Measurements from ENCODE around the gene TMEM167B. TPM values are rescaled to one million over a fixed set of nuclear protein-coding genes. Genes with fewer than 3 reads are reported as not detected.
"Not testable (repeated sequence)": the region's sequence is repeated elsewhere in the genome, so short reads cannot be mapped to it uniquely, and the experiment has no call there.

TMEM167B gene
- polyA plus RNA-seq (ENCODE audit: insufficient read length in 12 of 12) = 10 to 100 TPM in 11 of 12 donors, not detected in 1; 36.6 to 49.2 (median 42.4) TPM
- long read RNA-seq, donor 1, transcript TMEM167B-201 (3 exons, 3,730 nt) = major isoform, 17 of 29 reads
- long read RNA-seq, donor 1, partial matches to known transcripts = 11 of 29 reads
- long read RNA-seq, donor 1, other reads (novel, unspliced or antisense) = 0 of 29 reads
- long read RNA-seq, donor 2, transcript TMEM167B-201 (3 exons, 3,730 nt) = major isoform, 26 of 28 reads
- long read RNA-seq, donor 2, partial matches to known transcripts = 0 of 28 reads
- long read RNA-seq, donor 2, other reads (novel, unspliced or antisense) = 0 of 28 reads
- long read RNA-seq, donor 3, transcript TMEM167B-201 (3 exons, 3,730 nt) = major isoform, 8 of 10 reads
- long read RNA-seq, donor 3, partial matches to known transcripts = 0 of 10 reads
- long read RNA-seq, donor 3, other reads (novel, unspliced or antisense) = 0 of 10 reads
- long read RNA-seq, donor 4, transcript TMEM167B-201 (3 exons, 3,730 nt) = major isoform, 5 of 5 reads
- long read RNA-seq, donor 4, partial matches to known transcripts = 0 of 5 reads
- long read RNA-seq, donor 4, other reads (novel, unspliced or antisense) = 0 of 5 reads
- long read RNA-seq, donor 5, transcript TMEM167B-201 (3 exons, 3,730 nt) = major isoform, 24 of 39 reads
- long read RNA-seq, donor 5, partial matches to known transcripts = 13 of 39 reads
- long read RNA-seq, donor 5, other reads (novel, unspliced or antisense) = 0 of 39 reads
- long read RNA-seq, donor 6, transcript TMEM167B-201 (3 exons, 3,730 nt) = major isoform, 8 of 10 reads
- long read RNA-seq, donor 6, partial matches to known transcripts = 0 of 10 reads
- long read RNA-seq, donor 6, other reads (novel, unspliced or antisense) = 0 of 10 reads
- long read RNA-seq, donor 7, transcript TMEM167B-201 (3 exons, 3,730 nt) = major isoform, 8 of 8 reads
- long read RNA-seq, donor 7, partial matches to known transcripts = 0 of 8 reads
- long read RNA-seq, donor 7, other reads (novel, unspliced or antisense) = 0 of 8 reads
- long read RNA-seq, donor 8, transcript TMEM167B-201 (3 exons, 3,730 nt) = major isoform, 20 of 20 reads
- long read RNA-seq, donor 8, partial matches to known transcripts = 0 of 20 reads
- long read RNA-seq, donor 8, other reads (novel, unspliced or antisense) = 0 of 20 reads
- long read RNA-seq, donor 9, transcript TMEM167B-201 (3 exons, 3,730 nt) = major isoform, 9 of 10 reads
- long read RNA-seq, donor 9, partial matches to known transcripts = 0 of 10 reads
- long read RNA-seq, donor 9, other reads (novel, unspliced or antisense) = 0 of 10 reads
- long read RNA-seq, donor 10, transcript TMEM167B-201 (3 exons, 3,730 nt) = major isoform, 25 of 43 reads
- long read RNA-seq, donor 10, partial matches to known transcripts = 17 of 43 reads
- long read RNA-seq, donor 10, other reads (novel, unspliced or antisense) = 0 of 43 reads
- long read RNA-seq, donor 11, transcript TMEM167B-201 (3 exons, 3,730 nt) = major isoform, 14 of 17 reads
- long read RNA-seq, donor 11, partial matches to known transcripts = 0 of 17 reads
- long read RNA-seq, donor 11, other reads (novel, unspliced or antisense) = 0 of 17 reads

DNA sequence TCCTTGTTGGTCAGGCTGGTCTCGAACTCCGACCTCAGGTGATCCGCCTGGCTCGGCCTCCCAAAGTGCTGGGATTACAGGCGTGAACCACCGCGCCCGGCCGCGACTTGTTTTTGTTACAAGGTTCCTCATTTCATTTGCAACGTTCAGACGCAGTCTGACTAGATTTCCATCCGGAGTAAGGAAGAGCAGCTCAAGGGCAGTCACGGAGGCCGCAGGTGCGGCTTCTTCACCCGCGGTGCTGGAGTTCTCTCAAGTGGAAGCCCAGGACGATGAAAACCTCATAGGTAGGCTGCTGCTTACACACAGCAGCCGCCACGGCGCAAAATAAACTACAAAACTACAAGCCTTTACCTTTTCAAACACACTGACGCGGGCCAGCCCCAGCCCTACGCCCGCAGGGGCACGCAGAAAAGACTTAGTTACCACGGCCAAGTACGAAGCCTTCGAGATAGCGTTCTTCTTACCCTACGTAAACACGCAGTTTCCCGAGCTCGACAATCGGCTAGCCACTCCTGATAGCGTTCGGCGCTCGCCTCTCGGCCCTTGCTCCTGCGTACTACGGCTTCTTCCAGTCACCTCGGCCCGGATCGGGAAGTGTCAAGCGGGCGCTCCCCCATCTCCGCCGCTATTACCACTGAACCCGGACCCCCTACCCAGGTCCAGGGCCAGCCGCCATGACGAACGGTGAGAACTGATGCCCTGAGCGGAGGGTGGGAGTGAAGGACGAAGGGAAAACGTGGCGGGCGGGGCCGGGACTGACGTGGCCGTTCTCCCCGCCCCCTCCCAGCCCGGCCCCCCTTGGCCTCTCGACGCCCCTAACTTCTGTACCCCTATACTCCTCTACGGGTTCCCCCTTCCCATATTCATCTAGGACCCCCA is at the start of gene TMEM167B:
TMEM167B (plus strand) TSS at position 569 of the 882 bp plus-strand sequence; CDS start at position 678, 109 bp downstream.
- DNase-seq = peak; percentile 94

DNA sequence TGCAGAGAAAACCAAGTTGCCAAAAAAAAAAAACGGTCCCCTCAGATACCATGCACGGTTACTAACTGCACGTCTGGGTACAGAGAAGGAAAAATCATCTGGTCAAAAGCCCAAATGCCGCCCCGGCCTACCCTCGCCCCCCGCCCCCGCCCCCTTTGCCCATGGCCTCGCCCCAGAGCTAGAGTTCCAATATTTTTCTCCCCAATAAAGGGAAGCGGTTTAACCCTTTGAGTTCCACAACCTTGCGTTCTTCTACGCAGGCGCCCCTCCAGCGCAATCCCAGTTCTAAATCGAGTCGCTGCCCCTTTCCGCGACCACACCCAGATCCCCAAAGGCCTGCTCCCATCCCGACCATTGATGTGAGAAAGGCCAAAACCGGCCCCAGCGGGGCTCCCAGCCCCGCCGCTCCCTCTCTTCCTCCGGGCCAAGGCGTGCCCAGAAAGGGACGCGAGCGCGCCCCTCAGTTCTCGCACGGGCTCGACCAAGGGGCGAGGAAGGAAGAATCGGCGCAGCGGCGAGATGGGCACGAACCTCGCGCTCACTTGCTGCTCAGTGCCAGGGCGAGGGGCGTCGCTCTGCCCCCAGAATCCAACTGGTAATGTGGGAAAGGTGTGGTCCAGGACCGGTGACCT is 49.5 kb upstream of the TMEM167B start:
- DNase-seq = peak; percentile 16

DNA sequence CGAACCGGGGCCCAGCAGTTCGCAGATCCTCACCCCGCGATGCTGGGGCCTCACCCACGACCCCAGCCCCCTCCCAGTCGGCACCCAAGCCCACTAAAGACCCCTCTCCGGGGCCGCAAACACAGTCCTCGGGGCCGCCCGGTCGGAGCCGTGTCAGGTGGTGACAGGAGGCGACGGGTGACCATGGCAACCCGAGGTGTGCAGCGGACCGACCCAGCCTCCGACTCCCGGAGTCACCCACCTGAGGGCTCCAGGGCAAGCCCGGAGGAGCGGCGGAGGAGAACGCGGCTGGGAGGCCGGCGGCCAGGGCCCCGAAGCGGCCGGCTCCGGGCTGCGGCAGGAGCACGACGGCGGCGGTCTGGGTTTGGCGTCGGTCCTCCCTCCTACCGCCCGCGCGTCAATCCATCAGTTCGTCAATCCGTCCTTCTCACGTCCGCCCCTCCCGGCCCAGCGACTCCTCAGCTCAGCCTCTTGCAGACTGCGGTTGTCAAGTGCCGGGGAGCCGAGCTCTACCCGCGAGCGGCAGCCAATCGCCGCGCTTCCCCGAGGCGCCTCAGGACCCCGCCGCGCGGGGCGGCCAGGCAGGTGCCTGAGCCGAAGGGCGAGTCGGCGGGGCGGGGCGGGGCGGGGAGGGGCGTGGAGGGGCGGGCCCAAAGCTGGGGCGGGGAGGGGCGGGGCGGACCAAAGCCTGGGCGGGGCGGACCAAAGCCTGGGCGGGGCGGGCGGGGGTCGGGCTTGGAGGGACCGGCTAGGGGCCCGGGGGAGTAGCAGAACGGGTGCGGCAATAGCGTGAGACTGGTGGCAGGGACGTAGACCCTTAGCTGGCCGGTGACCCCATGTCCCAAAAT is 48.7 kb upstream of the TMEM167B start, which contains the start of gene WDR47:
WDR47 (minus strand) TSS at position 482 of the 848 bp plus-strand sequence. CDS start 18,590 bp downstream, outside the sequence.
- DNase-seq = peak; percentile 88

DNA sequence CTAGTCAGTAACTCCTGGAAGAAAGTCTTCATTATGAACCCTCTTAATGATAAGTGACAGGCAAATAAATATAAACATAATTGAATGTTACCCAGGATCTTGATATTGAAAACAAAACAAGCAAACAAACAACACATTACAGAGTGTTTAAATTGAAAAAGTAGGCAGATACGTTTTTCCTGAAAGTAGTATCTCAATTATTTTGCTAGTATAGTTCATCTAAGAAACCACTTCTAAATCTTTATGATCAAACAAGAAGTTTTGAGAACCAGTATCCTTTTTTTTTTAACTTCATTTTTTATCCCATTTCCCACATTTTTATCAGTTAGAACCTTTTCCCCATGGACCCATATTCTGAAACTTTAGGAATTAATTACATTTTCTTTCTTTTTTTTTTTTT is 45.0 kb upstream of the TMEM167B start:
- no peak for DNase-seq

DNA sequence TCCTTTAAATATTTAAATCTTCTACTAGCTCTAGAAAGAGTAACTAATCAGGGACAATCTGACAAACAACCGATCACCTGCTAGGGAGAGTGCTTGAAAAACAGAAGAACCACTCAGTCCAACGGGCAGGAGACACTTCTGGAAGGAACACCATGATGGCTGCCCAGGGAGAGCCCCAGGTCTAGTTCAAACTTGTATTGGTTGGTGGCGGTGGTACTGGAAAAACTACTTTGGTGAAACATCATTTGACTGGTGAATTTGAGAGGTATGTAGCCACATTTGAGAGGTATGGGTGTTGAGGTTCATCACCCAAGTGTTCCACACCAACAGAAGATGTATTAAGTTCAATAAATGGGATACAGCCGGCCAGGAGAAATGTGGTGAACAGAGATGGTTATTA is 43.9 kb upstream of the TMEM167B start:
- DNase-seq = no peak

DNA sequence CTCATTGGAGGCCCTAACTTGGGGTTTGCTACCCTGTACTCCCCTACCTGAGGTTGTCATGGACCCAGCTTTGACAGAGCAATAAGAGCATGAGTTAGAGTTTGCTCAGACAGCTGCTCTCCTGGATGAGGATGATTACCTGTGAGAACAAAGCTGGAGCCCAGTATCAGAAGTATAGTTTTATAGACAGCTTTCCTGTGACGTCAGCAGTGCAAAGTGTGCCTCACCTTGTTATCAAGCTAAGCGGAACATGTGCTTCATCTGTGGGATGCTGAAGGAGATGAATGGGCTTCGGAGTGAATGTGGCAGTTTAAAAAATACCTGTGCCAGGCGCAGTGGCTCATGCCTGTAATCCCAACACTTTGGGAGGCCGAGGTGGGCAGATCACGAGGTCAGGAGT is 43.2 kb upstream of the TMEM167B start:
- DNase-seq = no peak

DNA sequence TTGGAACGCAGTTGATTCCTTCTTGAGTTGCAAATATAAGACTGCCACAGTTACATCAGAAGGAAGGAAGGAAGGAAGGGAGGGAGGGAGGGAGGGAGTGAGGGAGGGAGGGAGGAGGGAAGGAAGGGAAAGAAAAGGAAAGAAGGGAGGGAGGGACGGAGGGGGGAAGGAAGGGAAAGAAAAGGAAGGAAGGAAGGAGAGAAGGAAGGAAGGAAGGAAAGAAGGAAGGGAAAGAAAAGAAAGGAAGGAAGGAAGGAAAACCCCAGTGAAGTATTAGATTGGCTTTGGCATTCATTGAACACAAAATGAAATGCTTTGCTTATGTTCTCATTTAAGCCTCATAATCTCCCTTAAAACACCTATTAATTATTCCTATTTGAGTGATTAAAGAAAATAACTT is 42.2 kb upstream of the TMEM167B start:
- DNase-seq = no peak

DNA sequence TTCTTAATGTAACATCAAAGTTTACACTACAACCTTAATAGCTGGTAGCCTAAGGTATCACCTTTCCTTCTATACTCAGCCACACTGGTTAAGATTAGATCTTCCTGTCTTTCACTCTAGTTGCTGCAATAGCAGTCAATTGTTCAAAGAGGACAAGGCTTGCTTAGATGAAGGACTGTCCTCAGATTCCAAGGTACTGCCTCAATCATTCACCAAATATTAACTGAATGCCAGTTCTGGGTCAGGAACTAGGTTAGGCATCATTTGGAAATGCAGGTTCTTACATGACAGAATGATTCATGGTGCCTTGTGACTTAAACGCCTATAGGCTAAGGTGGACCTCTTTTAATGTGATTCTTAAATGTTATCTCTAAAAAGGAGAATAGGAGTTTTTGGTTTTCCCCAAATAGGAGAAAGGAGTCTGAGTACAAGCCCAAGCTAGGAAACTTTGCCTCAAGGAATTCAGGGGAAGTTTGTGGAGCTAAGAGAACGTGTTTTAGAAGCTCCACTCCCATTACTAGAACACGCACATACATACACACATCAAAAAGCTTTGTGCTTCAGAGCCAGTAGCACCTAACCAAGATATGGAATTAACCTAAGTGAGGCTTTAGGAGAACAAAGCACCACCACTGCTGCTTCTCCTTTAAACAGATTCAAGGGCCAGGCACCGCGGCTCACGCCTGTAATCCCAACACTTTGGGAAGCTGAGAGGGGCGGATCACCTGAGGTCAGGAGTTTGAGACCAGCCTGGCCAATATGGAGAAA is 40.2 kb upstream of the TMEM167B start:
- no peak for DNase-seq

DNA sequence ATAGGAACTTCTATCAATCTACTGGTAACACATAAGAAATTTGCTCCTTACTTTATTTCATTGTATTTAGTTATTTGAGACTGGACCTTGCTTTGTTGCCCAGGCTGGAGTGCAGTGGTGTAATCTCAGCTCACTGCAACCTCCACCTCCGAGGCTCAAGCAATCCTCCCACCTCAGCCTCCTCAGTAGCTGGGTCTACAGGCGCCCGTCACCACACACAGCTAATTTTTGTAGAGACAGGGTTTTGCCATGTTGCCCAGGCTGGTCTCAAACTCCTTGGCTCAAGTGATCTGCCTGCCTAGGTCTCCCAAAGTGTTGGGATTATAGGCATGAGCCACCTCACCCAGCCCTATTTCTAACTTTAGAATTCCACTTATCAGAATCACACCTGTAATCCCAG is 38.4 kb upstream of the TMEM167B start:
- not testable (repeated sequence) for DNase-seq

DNA sequence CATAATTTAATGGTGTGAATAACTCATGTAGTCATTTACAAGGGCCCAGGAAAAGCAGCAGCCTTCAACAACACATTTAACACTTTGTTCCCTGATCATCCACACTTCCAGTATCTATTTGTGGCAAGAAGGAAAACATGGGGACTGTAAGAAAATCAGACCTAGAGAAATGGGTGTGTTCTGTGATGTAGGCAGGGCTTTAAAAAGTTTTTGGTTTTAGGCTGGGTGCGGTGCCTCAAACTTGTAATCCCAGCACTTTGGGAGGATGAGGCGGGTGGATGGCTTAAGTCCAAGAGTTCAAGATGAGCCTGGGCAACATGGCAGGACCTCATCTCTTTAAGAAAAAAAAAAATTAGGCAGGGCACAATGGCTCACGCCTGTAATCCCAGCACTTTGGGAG is 34.5 kb upstream of the TMEM167B start:
- no peak for DNase-seq

DNA sequence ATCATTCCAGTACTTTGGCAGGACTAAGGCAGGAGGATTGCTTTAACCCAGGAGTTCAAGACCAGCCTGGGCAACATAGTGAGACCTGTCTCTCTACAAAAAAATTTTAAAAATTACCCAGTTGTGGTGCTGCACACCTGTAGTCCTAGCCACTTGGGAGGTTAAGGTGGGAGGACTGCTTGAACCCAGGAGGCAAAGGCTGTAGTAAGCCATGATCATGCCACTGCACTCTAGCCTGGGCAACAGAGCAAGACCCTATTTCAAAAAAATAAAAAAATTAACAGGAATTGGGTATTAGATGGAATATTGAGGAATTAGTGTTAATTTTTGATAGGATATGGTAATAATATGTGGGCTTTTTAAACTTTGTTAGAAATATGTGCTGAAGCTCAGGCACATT is 31.5 kb upstream of the TMEM167B start:
- DNase-seq = no peak

DNA sequence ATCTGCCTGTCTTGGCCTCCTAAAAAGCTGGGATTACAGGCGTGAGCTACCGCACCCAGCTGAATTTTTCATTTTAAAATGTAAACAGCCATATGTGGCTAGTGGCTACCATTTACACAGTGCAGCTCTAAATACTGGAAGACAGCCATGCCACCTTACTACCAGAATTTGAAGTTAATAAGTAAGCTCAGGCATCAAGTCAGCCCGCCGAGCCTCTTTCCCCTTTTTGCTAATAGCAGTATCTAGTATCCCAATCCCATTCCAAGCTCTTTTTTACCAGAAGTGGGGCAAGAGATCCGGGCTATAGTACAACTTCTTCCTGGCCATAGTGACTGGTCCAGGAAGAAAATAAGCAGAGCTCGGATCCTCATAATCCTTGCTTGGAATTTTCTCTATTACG is 29.9 kb upstream of the TMEM167B start:
- no peak for DNase-seq

DNA sequence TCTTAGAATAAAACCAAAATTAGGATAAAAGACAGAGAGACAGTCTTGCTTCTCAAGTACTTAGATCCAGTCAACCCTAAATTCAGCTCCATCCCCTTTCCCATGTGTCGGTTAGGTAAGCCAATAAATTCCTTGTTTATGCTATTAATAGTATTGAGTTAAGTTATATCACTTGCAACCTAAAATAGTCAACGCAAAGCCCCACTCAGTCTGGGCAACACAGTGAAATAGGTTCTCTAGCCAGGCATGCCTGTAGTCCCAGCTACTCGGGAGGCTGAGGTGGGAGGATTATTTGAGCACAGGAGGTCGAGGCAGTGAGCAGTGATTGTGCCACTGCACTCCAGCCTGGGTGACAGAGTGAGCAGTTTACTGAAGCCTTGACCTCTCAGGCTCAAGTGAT is 29.4 kb upstream of the TMEM167B start:
- DNase-seq = no peak

DNA sequence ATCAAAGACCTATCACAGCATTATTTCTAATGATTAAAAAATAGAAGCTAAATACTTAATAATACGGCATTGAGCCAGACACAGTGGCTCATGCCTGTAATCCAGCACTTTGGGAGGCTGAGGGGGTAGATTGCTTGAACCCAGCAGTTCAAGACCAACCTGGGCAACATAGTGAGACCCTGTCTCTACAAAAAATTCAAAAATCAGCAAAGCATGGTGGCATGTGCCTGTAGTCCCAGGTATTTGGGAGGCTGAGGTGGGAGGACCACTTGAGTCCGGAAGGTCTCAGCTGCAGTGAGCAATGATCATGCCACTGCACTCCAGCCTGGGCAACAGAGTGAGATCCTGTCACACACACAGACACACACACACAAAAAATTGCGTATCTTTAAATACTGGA is 25.4 kb upstream of the TMEM167B start:
- no peak for DNase-seq

DNA sequence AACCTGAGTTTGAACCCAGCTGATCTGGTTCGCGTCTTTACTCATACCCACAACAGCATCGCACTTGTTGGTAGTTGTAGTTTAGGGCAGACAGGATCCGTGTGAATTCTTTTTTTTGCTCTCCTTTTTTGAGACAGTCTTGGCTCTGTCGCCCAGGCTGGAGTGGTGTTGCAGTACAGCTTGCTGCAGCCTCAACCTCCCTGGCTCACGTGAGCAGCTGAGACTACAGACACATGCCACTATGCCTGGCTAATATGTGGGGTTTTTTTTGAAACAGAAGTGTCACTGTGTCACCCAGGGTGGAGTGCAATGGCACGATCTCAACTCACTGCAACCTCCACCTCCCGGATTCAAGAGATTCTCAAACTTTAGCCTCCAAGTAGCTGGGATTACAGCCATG is 22.7 kb upstream of the TMEM167B start:
- no peak for DNase-seq

DNA sequence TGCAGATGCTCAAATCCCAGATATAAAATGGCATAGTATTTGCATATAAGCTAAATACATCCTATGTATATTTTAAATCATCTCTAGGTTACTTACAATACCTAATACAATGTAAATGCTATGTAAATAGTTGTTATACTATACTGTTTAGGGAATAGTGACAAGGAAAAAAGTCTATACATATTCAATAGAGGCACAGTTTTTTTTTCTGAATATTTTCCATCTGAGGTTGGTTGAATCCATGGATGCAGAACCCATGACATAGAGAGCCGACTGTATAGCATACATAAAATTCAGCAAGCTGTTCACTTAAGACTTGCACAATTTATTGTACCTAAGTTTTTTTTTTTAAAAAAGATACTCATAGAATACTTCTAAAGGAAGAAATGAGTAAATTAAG is 21.3 kb upstream of the TMEM167B start:
- no peak for DNase-seq
